ENCODE results near the gene OR8D2.
"Not testable (repeated sequence)": the region's sequence is repeated elsewhere in the genome, so short reads cannot be mapped to it uniquely, and the experiment has no call there.

The OR8D2 gene

DNA sequence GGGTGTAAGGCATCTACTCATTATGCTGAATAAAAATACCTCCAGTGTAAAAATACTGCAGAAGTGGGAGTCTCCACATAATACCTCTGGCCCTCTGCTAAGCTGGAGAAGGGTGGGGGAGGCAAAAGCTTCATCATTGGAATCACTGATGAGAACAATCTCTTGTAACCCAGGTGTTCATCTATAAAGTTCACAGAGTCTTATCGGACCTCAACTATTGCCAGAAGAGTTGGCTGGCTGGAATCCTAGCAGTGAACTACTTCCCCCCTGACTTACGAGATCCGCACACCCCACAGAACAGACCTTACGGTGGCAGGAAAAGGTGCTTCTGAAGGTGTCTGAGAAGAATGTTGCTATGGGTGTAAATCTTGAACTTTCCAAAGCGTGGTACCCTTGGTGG lies 8.7 kb downstream of the OR8D2 start:
- Mint-ChIP-seq H3K27ac (no peak overlapping the region), H3K4me3 (no peak overlapping the region), H3K27me3 (ENCODE audit: low read depth) (no peaks in the 10 kb centered on the region), H3K9me3 (no peaks in the 10 kb centered on the region), H3K4me1 (ENCODE audit: low read depth) (no peaks in the 10 kb centered on the region), H3K36me3 (ENCODE audit: low read depth) (no peaks in the 10 kb centered on the region)

DNA sequence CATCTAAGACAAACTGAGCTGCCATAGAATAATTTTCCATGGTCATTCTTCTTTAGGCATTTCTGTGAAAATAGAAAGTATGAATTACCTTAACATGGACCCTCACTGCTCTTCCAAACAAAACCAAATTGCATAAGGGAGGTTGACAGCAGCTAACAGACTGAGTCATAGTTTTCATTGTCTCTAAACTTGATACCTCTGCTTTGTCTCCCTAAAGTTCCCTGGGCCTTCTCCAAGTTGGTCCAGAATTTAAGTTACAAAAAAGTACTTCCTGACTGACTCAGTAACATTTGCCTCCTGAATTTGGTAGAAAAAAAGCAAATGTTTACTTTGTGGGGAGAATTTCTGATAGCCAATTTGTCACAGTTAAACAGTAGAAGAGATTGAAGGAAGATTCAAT lies 9.3 kb downstream of the OR8D2 start:
- no peaks in the 10 kb centered on the region for H3K4me1 Mint-ChIP-seq (ENCODE audit: low read depth)
- H3K27ac Mint-ChIP-seq, result no peak overlapping the region
- H3K9me3 Mint-ChIP-seq, result no peaks in the 10 kb centered on the region
- no peak overlapping the region for H3K4me3 Mint-ChIP-seq
- no peaks in the 10 kb centered on the region for H3K27me3 Mint-ChIP-seq (ENCODE audit: low read depth)
- no peaks in the 10 kb centered on the region for H3K36me3 Mint-ChIP-seq (ENCODE audit: low read depth)

DNA sequence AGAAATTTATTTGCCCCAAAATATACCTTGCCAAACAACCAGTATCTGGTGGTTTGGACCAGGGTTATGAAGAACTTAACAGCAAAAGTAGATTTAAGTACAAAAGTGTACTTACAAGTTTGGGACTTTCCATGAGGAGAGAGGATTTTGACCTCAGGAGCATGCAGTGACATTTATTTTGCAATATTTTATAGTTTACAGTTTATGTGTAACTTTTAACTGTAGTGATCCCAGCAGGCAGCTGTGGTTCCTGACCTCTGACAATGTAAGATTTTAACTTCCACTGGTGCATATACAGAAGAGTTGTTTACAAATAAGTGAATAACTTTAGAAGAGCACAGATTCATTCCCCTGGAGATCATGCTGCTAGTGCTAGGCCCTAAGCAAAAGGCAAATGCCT lies 12.9 kb downstream of the OR8D2 start:
- Mint-ChIP-seq H3K36me3 (ENCODE audit: low read depth) (no peaks in the 10 kb centered on the region), H3K9me3 (no peaks in the 10 kb centered on the region), H3K27me3 (ENCODE audit: low read depth) (no peaks in the 10 kb centered on the region), H3K4me1 (ENCODE audit: low read depth) (no peaks in the 10 kb centered on the region), H3K27ac (no peak overlapping the region), H3K4me3 (no peak overlapping the region)

DNA sequence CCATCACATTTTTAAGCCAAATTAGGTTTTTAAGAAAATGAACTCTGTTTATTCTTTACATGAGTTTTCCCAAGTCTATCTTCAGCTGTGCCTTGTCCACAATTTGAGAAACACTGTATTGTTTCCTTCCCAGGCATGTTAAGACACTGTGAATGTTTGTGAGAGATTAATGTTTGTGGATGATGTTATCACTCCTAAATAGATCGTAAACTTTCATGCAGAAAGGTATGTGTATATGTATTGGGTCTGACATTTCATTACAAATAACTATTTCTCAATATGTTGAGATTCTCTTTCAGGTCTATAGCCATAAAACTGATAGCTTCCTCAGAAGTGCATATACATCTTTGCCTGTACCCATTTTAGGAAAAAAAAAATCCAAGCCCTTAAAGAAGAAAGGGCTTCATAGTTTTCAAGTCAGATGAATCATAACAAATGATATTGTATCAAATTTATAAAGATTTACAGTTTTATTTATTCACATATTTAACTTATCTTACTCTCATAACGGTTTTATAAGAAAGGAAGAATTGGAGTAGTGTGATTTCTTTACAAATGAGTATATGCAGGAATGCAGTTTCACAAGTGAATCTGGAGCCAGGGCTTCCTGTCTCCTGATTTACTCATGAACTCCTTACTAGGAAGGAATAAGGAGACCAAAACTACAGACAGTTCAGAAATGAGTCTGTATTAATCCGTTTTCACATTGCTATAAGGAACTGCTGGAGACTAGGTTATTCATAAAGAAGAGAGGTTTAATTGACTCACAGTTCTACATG lies 17.5 kb downstream of the OR8D2 start:
- Mint-ChIP-seq H3K4me1 (ENCODE audit: low read depth) (no peaks in the 10 kb centered on the region), H3K9me3 (no peaks in the 10 kb centered on the region), H3K36me3 (ENCODE audit: low read depth) (no peaks in the 10 kb centered on the region), H3K27ac (no peak overlapping the region), H3K4me3 (no peak overlapping the region), H3K27me3 (ENCODE audit: low read depth) (no peaks in the 10 kb centered on the region)

GRCh38 chr11:124301548-124301947 lies 18.4 kb downstream of the OR8D2 start:
- no peaks in the 10 kb centered on the region for H3K36me3 Mint-ChIP-seq (ENCODE audit: low read depth)
- no peaks in the 10 kb centered on the region for H3K9me3 Mint-ChIP-seq
- no peaks in the 10 kb centered on the region for H3K27me3 Mint-ChIP-seq (ENCODE audit: low read depth)
- no peaks in the 10 kb centered on the region for H3K4me1 Mint-ChIP-seq (ENCODE audit: low read depth)
- H3K27ac Mint-ChIP-seq, result no peak overlapping the region
- H3K4me3 Mint-ChIP-seq, result no peak overlapping the region

- H3K9me3 Mint-ChIP-seq, result no peaks in the 10 kb centered on the region
- H3K27ac Mint-ChIP-seq, result no peak overlapping the region
- H3K36me3 Mint-ChIP-seq (ENCODE audit: low read depth), result no peaks in the 10 kb centered on the region
- no peaks in the 10 kb centered on the region for H3K27me3 Mint-ChIP-seq (ENCODE audit: low read depth)
- H3K4me3 Mint-ChIP-seq, result no peak overlapping the region
- H3K4me1 Mint-ChIP-seq (ENCODE audit: low read depth), result no peaks in the 10 kb centered on the region
These were observed 22.1 kb downstream of the OR8D2 start for GRCh38 chr11:124297921-124298320.

DNA sequence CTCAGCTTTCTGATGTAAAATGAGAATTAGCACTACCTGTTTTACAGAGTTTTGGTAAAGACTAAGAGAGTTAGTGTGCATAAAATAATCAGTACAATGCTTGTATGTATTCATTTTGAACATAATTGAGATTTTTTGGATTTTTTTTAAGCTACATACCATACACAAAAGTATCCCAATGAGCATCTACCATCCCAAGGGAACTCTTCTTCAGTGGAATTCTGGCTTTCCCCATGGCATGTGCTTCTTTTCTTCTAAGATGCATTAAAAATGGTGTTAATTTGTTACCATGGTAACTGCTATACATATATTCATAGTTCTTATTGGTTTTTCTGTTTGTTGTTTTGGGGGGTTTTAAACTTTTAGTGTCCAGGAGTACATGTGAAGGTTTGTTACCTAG lies 24.0 kb downstream of the OR8D2 start:
- H3K36me3 Mint-ChIP-seq (ENCODE audit: low read depth), result no peaks in the 10 kb centered on the region
- no peaks in the 10 kb centered on the region for H3K4me1 Mint-ChIP-seq (ENCODE audit: low read depth)
- H3K27me3 Mint-ChIP-seq (ENCODE audit: low read depth), result no peaks in the 10 kb centered on the region
- H3K27ac Mint-ChIP-seq, result no peak overlapping the region
- no peak overlapping the region for H3K4me3 Mint-ChIP-seq
- no peaks in the 10 kb centered on the region for H3K9me3 Mint-ChIP-seq

GRCh38 chr11:124294687-124295086 lies 25.3 kb downstream of the OR8D2 start:
- no peak overlapping the region for H3K4me3 Mint-ChIP-seq
- no peak overlapping the region for H3K27ac Mint-ChIP-seq
- H3K36me3 Mint-ChIP-seq (ENCODE audit: low read depth), result no peaks in the 10 kb centered on the region
- no peaks in the 10 kb centered on the region for H3K9me3 Mint-ChIP-seq
- H3K4me1 Mint-ChIP-seq (ENCODE audit: low read depth), result no peaks in the 10 kb centered on the region
- no peaks in the 10 kb centered on the region for H3K27me3 Mint-ChIP-seq (ENCODE audit: low read depth)

DNA sequence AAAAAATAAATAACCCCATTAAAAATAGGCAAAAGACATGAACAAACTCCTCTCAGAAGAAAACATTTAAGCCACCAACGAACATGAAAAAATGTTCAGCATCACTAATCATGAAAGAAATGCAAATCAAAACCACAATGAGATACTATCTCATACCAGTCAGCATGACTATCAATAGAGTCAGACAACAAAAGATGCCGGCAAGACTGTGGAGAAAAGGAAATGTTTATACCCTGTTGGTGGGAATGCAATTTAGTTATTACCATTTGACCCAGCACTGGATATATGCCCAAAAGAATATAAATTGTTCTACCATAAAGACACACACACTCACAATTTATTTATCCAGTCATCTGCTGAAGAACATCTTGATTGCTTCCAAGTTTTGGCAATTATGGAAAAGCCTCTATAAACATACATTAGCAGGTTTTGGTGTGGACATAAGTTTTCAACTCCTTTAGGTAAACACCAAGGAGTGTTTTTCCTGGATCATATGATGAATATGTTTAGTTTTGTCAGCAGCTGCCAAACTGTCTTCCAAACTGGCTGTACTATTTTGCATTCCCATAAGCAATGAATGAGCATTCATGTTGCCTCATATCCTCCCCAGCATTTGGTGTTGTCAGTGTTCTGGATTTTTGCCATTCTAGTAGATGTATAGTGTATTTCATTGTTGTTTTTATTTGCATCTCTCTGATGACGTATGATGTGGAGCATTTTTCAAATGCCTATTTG lies 34.2 kb downstream of the OR8D2 start:
- Mint-ChIP-seq H3K4me3 (no peak overlapping the region), H3K9me3 (peaks cover 11% of the 10 kb centered on the region), H3K27me3 (ENCODE audit: low read depth) (no peaks in the 10 kb centered on the region), H3K27ac (no peak overlapping the region), H3K36me3 (ENCODE audit: low read depth) (no peaks in the 10 kb centered on the region), H3K4me1 (ENCODE audit: low read depth) (no peaks in the 10 kb centered on the region)

GRCh38 chr11:124278261-124278660 lies 41.7 kb downstream of the OR8D2 start:
- Mint-ChIP-seq H3K36me3 (ENCODE audit: low read depth) (no peaks in the 10 kb centered on the region), H3K27me3 (ENCODE audit: low read depth) (no peaks in the 10 kb centered on the region), H3K4me3 (no peak overlapping the region), H3K27ac (no peak overlapping the region), H3K9me3 (peaks cover 7% of the 10 kb centered on the region), H3K4me1 (ENCODE audit: low read depth) (no peaks in the 10 kb centered on the region)

- Mint-ChIP-seq H3K9me3 (peaks cover 7% of the 10 kb centered on the region), H3K36me3 (ENCODE audit: low read depth) (no peaks in the 10 kb centered on the region), H3K4me3 (no peak overlapping the region), H3K27me3 (ENCODE audit: low read depth) (no peaks in the 10 kb centered on the region), H3K27ac (no peak overlapping the region), H3K4me1 (ENCODE audit: low read depth) (no peaks in the 10 kb centered on the region)
These were observed 42.2 kb downstream of the OR8D2 start for GRCh38 chr11:124277804-124278203.

DNA sequence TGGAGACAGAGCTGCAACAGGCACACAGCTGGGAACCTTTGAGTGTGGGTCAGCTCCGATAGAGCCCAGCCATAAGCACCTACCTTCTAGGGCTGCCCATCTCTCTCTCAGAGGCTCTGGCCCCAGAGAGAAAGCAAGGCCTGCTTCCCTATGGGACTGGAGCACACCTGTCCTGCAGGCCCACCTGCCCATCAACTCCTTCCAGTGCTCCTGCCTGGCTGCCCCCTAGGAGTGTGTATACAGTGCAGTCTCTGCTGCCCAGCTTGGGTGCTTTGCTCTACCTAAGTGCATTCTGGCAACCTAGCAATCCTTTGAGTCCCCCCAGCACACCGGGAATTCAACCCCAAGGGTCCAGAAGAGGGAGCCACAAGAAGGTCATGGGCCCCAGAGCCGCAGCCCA lies 42.8 kb downstream of the OR8D2 start:
- Mint-ChIP-seq H3K4me1 (ENCODE audit: low read depth) (no peaks in the 10 kb centered on the region), H3K4me3 (no peak overlapping the region), H3K27me3 (ENCODE audit: low read depth) (no peaks in the 10 kb centered on the region), H3K9me3 (peaks cover 7% of the 10 kb centered on the region), H3K36me3 (ENCODE audit: low read depth) (no peaks in the 10 kb centered on the region), H3K27ac (no peak overlapping the region)

- Mint-ChIP-seq H3K9me3 (no peaks in the 10 kb centered on the region), H3K4me1 (ENCODE audit: low read depth) (no peaks in the 10 kb centered on the region), H3K27ac (no peak overlapping the region), H3K27me3 (ENCODE audit: low read depth) (no peaks in the 10 kb centered on the region), H3K4me3 (no peak overlapping the region), H3K36me3 (ENCODE audit: low read depth) (no peaks in the 10 kb centered on the region)
These were observed 43.9 kb downstream of the OR8D2 start for GRCh38 chr11:124276081-124276480.

- H3K27ac Mint-ChIP-seq, result no peak overlapping the region
- H3K27me3 Mint-ChIP-seq (ENCODE audit: low read depth), result no peaks in the 10 kb centered on the region
- no peaks in the 10 kb centered on the region for H3K9me3 Mint-ChIP-seq
- no peaks in the 10 kb centered on the region for H3K36me3 Mint-ChIP-seq (ENCODE audit: low read depth)
- no peak overlapping the region for H3K4me3 Mint-ChIP-seq
- no peaks in the 10 kb centered on the region for H3K4me1 Mint-ChIP-seq (ENCODE audit: low read depth)
These were observed 46.0 kb downstream of the OR8D2 start for GRCh38 chr11:124274000-124274399.

- not testable (repeated sequence) for H3K27ac Mint-ChIP-seq; H3K36me3 Mint-ChIP-seq (ENCODE audit: low read depth); H3K4me1 Mint-ChIP-seq (ENCODE audit: low read depth); H3K9me3 Mint-ChIP-seq; H3K4me3 Mint-ChIP-seq; H3K27me3 Mint-ChIP-seq (ENCODE audit: low read depth)
These were observed 49.1 kb downstream of the OR8D2 start for GRCh38 chr11:124270886-124271285.

All from T-helper 1 cell treated with Interleukin-12 subunit alpha and Interleukin-12 subunit beta and Interleukin-4 antibody, amounts not matched to agents 30 μg/mL and 1 μg/mL, for 36 hours (primary cell).